Stomach (tissue), 9 donors: ENCODE measurements around the gene MICAL2. TPM values are rescaled to one million over a fixed set of nuclear protein-coding genes. Genes with fewer than 3 reads are reported as not detected.

Experiments
- DNase-seq, 2 donors: peaks; one replicate each; pipeline versions ENCODE4 v3.0.0 to v3.0.0-alpha.2; 2013 to 2019
- H3K27ac ChIP-seq, 5 donors: fragments of 200-600 bp in 4 of 5; sonication (generic) in 4 of 5; one replicate each; pipeline ENCODE4 v1.5.1; 2013 to 2019; ENCODE audit warnings: mild to moderate bottlenecking in 1 of 5, moderate library complexity in 1 of 5
- H3K27me3 ChIP-seq, 3 donors: fragments of 200-600 bp; sonication (generic); one replicate each; pipeline ENCODE4 v1.5.1; 2017 to 2019; ENCODE audit warnings: mixed run types in 1 of 3
- H3K36me3 ChIP-seq, 4 donors: fragments of 200-600 bp; sonication (generic); 1 replicate in 3 of 4; 2 replicates in 1 of 4; pipeline ENCODE4 v1.5.1; 2016 to 2019
- H3K4me1 ChIP-seq, 4 donors: fragments of 200-600 bp; sonication (generic); one replicate each; pipeline ENCODE4 v1.5.1; 2016 to 2019
- H3K4me3 ChIP-seq, 4 donors: fragments of 200-600 bp; sonication (generic) in 3 of 4; one replicate each; pipeline ENCODE4 v1.5.1; 2016 to 2019; ENCODE audit warnings: mild to moderate bottlenecking in 1 of 4
- H3K9me3 ChIP-seq, 4 donors: fragments of 200-600 bp; sonication (generic); one replicate each; pipeline ENCODE4 v1.5.1; 2016 to 2019
- CTCF ChIP-seq, 7 experiments: fragments of 450-650 bp in 4 of 7; fragments of 200-600 bp in 3 of 7; sonication (generic) in 3 of 7; IDR thresholded peaks; one replicate each; pipeline ENCODE4 v1.5.1; 2016 to 2019; ENCODE audit warnings: antibody characterized with exemption in 7 of 7, control low read depth in 2 of 7, mild to moderate bottlenecking in 1 of 7
- EP300 ChIP-seq: sonication (generic); formaldehyde crosslinking; IDR thresholded peaks from one replicate; pipeline ENCODE4 v1.6.1; 2017; ENCODE audit warnings: antibody characterized with exemption
- POLR2A ChIP-seq, 4 donors: fragments of 450-650 bp; IDR thresholded peaks; one replicate each; pipeline ENCODE4 v1.6.1; 2016; ENCODE audit warnings: antibody characterized with exemption in 4 of 4, control low read depth in 2 of 4, mild to moderate bottlenecking in 1 of 4, moderate library complexity in 1 of 4
- POLR2AphosphoS5 ChIP-seq, 3 donors: sonication (generic); formaldehyde crosslinking; IDR thresholded peaks; one replicate each; pipeline ENCODE4 v1.6.1; 2016; ENCODE audit warnings: antibody characterized with exemption in 3 of 3
- WGBS, 5 donors: extraction: QIAGEN DNeasy Blood & Tissue Kit in 3 of 5; methylation state at CpG; one replicate each; pipeline versions ENCODE4 v1.1.5 to v1.1.7; 2013 to 2018; 5-methylcytosine and 5-hydroxymethylcytosine counted together
- intact Hi-C: fragments of 100-400 bp; cut with DNase I; formaldehyde crosslinking; loops from one replicate; pipeline ENCODE4 v1.15.1; 2023; ENCODE audit warnings: low total_unique reads
- polyA plus RNA-seq, 3 donors: library from polyadenylated mRNA; stranded (reverse); fragments of 200-250 nt; gene quantifications; one replicate each; pipeline ENCODE4 v1.2.3, GENCODE V29; 2013
- total RNA-seq, 5 donors: library from RNA; depleted of rRNA; stranded (reverse); fragments of >200 nt; gene quantifications; one replicate each; pipeline versions ENCODE4 v1.1.0 to v1.2.3, GENCODE V29; 2014 to 2016
- donor health status: healthy with polysubstance abuse.
- donor health status: Bipolar disorder and iron deficiency.
- donor health status: healthy.

Gene MICAL2
- total and polyA plus RNA-seq, 8 donors, result 11.2 to 165 (median 83.3) TPM

DNA sequence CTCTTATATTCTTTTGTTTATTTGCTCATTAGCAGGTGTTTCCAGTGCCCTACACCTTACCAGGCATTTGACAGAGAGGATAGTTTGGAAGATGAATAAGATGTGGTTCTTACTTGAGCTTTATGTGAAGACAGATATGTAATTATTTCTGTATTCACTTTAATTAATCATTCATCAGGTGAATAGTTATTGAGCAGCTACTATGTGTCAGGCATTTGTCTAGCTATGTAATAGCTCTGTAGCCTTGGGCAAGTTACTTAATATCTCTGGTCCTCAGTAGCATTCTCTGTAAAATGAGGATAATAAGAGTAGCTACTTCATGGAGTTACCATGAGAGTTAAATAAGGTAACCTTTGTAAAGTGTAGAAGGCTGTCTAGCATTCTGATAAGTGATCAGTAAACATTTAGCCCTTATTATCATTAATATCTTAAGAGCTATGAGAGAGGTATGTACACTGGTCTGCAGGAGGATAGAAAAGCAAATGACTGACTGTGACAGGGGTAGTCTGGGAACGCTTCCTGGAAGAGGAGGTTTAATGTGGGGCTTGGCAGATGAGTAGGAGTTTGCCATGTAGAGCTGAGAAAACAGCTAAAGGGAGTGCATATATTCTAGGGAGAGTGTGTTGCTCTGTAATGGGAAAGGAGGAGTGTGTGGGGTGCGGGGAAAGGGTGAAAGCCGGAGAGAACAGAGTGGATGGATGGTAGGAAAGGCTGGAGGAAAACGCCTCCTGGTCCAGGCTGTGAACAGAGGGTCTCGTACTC, 56.1 kb downstream of the MICAL2 start:
- no peak for TF ChIP-seq POLR2AphosphoS5 (IDR thresholded peaks at IDR 0.05)
- no peak for TF ChIP-seq POLR2A (IDR thresholded peaks at IDR 0.05)
- TF ChIP-seq EP300, result no peak
- no peak for TF ChIP-seq CTCF (IDR thresholded peaks at IDR 0.05)
- no peak for DNase-seq
- peaks cover 18 to 78% (median 50%) of the 10 kb centered on the region in 4 donors for H3K4me1 ChIP-seq
- no peak overlapping the region for H3K4me3 ChIP-seq
- H3K27me3 ChIP-seq, result no peaks in the 10 kb centered on the region
- H3K27ac ChIP-seq, result peak overlapping the region in 4 of 5 donors; percentile 38 to 91 (median 74)
- WGBS, 5 donors, result 94 to 98% (median 95%) methylated on average over 5 of the region's 5 CpGs
- intact Hi-C loops, result no loop called here
- no peaks in the 10 kb centered on the region for H3K9me3 ChIP-seq
- peaks cover 16 to 42% (median 30%) of the 10 kb centered on the region in 4 donors for H3K36me3 ChIP-seq

DNA sequence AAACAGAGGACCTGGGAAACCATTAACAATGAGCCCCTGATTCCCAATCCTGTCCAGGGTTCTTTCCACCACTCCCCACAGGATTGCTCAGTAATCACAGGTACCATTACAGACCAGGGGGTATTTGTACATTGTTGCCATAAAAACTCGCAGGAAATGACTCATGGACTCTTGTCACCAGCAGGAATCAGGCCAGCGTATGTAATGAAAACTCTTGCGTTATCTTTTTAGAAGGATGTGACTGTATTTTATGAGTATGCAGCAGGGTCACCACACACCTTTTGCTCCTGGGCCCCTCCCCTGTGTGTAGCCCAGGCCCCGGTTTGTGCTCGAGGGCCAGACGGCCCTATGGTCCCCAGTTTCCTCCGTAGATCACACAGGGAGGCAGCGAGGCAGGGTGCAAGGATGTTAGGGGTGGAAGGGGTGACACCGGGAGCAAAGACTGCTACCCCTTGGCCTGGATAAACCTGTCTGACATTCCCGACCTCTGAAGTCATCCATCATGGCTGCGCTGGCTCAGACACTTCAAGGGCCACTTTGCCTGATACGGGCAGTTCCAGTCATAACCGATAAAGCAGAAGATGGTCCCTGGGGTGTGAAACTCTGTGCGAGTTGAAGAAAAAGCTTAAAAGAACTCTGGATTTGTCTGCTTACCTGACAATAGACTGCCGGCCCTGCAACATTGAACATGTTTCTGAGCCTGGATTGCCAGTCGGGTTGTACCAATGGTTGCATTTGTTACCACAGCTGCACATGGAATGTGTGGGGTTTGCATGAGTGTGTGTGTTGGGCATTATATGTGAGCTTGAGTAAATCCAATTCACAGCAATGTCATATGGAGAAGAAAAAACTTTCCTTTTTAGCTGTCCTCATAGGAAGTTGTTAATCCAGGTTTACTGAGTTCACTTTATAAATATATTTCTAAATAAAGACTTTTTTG, 56.9 kb downstream of the MICAL2 start:
- Histone ChIP-seq H3K9me3 (no peaks in the 10 kb centered on the region), H3K4me3 (no peak overlapping the region), H3K27ac (peak overlapping the region in 4 of 5 donors; percentile 38 to 91 (median 74)), H3K27me3 (no peaks in the 10 kb centered on the region), H3K4me1 (peaks cover 18 to 70% (median 45%) of the 10 kb centered on the region in 4 donors), H3K36me3 (peaks cover 12 to 34% (median 25%) of the 10 kb centered on the region in 4 donors)
- intact Hi-C loops, result no loop called here
- peak in 1 of 2 donors; percentile 68 for DNase-seq
- WGBS, 5 donors, result 72 to 88% (median 83%) methylated on average over 14 to 16 of the region's 16 CpGs
- no peak for TF ChIP-seq CTCF (IDR thresholded peaks at IDR 0.05)
- no peak for TF ChIP-seq POLR2AphosphoS5 (IDR thresholded peaks at IDR 0.05)
- no peak for TF ChIP-seq EP300
- no peak for TF ChIP-seq POLR2A (IDR thresholded peaks at IDR 0.05)

DNA sequence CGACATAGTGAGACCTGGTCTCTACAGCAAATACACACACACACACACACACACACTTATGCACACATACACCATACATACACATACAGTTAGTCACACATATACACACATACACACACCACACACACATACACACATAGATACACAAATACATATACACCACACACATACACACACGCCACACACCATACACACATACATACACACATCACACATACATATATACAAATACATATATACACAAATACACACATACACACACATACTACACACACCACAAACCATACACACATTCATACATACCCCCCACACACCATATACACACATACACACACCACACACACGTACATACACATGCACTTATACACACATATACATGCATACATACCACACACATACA, 57.7 kb downstream of the MICAL2 start:
- intact Hi-C loops, result no loop called here
- peak overlapping the region in 2 of 5 donors; percentile 58 to 91 for H3K27ac ChIP-seq

More for the DNA sequence above, 57.7 kb downstream of the MICAL2 start:
- Histone ChIP-seq H3K27me3 (no peaks in the 10 kb centered on the region), H3K4me3 (no peak overlapping the region), H3K36me3 (peaks cover 4 to 26% (median 18%) of the 10 kb centered on the region in 4 donors), H3K9me3 (no peaks in the 10 kb centered on the region), H3K4me1 (peaks cover 16 to 68% (median 42%) of the 10 kb centered on the region in 4 donors)
- WGBS, 5 donors, result 96 to 98% (median 97%) methylated on average over 3 of the region's 3 CpGs
- no peak for DNase-seq
- TF ChIP-seq POLR2AphosphoS5 (IDR thresholded peaks at IDR 0.05), result no peak
- TF ChIP-seq EP300, result no peak
- TF ChIP-seq POLR2A (IDR thresholded peaks at IDR 0.05), result no peak
- no peak for TF ChIP-seq CTCF (IDR thresholded peaks at IDR 0.05)
